ENCODE results near the gene OR2L5. TPM values are rescaled to one million over a fixed set of nuclear protein-coding genes. Genes with fewer than 3 reads are reported as not detected.

Gene OR2L5
- total and polyA plus RNA-seq, 2 of the 4 experiments (the other 2 are of a cell fraction) = not detected

- no peaks in the 10 kb centered on the region for H3K4me1 ChIP-seq (ENCODE audit: control insufficient read depth, insufficient read depth, low read length)
- no peak within 1 kb of the TSS for H4K8ac ChIP-seq (ENCODE audit: low read depth in 2 of 2, low read length in 2 of 2)
- H4K91ac ChIP-seq (ENCODE audit: insufficient read depth, low read depth, low read length) = no peak within 1 kb of the TSS
- TF ChIP-seq CTCF (conservative IDR thresholded peaks at IDR 0.05; ENCODE audit: low read depth, low read length) (no peak), RCOR1 (IDR thresholded peaks at IDR 0.05; ENCODE audit: insufficient replicate concordance, low read length) (no peak), SMC3 (IDR thresholded peaks at IDR 0.05; ENCODE audit: low read depth, low read length) (no peak), MAZ (IDR thresholded peaks at IDR 0.05; ENCODE audit: borderline replicate concordance, low read depth, low read length) (no peak), FOS (IDR thresholded peaks at IDR 0.05; ENCODE audit: low read depth, low read length) (no peak), RAD21 (IDR thresholded peaks at IDR 0.05; ENCODE audit: low read length) (no peak)
- no peak within 1 kb of the TSS for H2BK120ac ChIP-seq (ENCODE audit: low read depth, low read length)
- H3K9me1 ChIP-seq (ENCODE audit: insufficient read depth, low read length) = no peaks in the 10 kb centered on the region
- H2AK9ac ChIP-seq (replicated peaks; ENCODE audit: low read depth, low read length, poor library complexity) = no peak within 1 kb of the TSS
- no peaks in the 10 kb centered on the region for H3K79me1 ChIP-seq (ENCODE audit: low read depth in 1 of 2, low read length in 2 of 2)
- no peak within 1 kb of the TSS for H3K18ac ChIP-seq (ENCODE audit: low read depth, low read length)
- H3K4me3 ChIP-seq (ENCODE audit: insufficient read depth, low read depth, low read length) = no peak within 1 kb of the TSS
- H3K27ac ChIP-seq (ENCODE audit: insufficient read depth, low read length) = no peak within 1 kb of the TSS
- H3K14ac ChIP-seq (replicated peaks; ENCODE audit: low read depth, low read length) = no peak within 1 kb of the TSS
- no peak within 1 kb of the TSS for H3K23ac ChIP-seq (ENCODE audit: low read depth, low read length)
- CTCF ChIA-PET = no interaction called here
- in situ Hi-C loops (cut with MboI; ENCODE audit: low sequenced_read_pairs) = no loop called here
- H2BK15ac ChIP-seq (ENCODE audit: low read depth, low read length) = no peak within 1 kb of the TSS
- intact Hi-C loops (cut with micrococcal nuclease) = no loop called here
- POLR2A ChIA-PET (ENCODE audit: unreplicated experiment) = no interaction called here
- no peak within 1 kb of the TSS for H2AK5ac ChIP-seq (ENCODE audit: low read depth, low read length)
- no peak within 1 kb of the TSS for H3K4me2 ChIP-seq (ENCODE audit: low read depth, low read length)
- no CpG with 5 or more reads among the region's 2 CpGs for WGBS, 2 experiments (ENCODE audit: extremely low coverage in 2 of 2, insufficient read length in 1 of 2)
- H2BK20ac ChIP-seq (ENCODE audit: low read depth, low read length) = no peak within 1 kb of the TSS
- no peak within 1 kb of the TSS for H3K4ac ChIP-seq (ENCODE audit: low read depth, low read length)
- dilution Hi-C loops (cut with HindIII; ENCODE audit: low sequenced_read_pairs, unreplicated experiment) = no loop called here
- no peak within 1 kb of the TSS for H2AFZ ChIP-seq (replicated peaks; ENCODE audit: low read length, poor library complexity)
- H3K9ac ChIP-seq (ENCODE audit: low read depth, low read length) = no peak within 1 kb of the TSS
- ATAC-seq (ENCODE audit: low read depth) (no peak), DNase-seq (no peak)
- H3K27me3 ChIP-seq (ENCODE audit: control insufficient read depth, insufficient read depth, low read length) = no peaks in the 10 kb centered on the region
- H2BK5ac ChIP-seq (ENCODE audit: low read depth, low read length, poor library complexity, severe bottlenecking) = no peak within 1 kb of the TSS
- H4K20me1 ChIP-seq (ENCODE audit: insufficient read depth, low read length) = no peaks in the 10 kb centered on the region
- no peak within 1 kb of the TSS for H3K56ac ChIP-seq (ENCODE audit: extremely low read depth, insufficient read depth, low read length)
- peaks cover 7% of the 10 kb centered on the region for H3K9me3 ChIP-seq (ENCODE audit: control insufficient read depth, insufficient read depth, low read length)
- no peaks in the 10 kb centered on the region for H3K36me3 ChIP-seq (ENCODE audit: control insufficient read depth, insufficient read depth, low read length)
- no peak within 1 kb of the TSS for H4K5ac ChIP-seq (ENCODE audit: low read depth, low read length)
- BruUV-seq (replicated peaks) = no TSS peak
Observed at GRCh38 chr1:248046536-248046935, 33.1 kb downstream of the OR2L5 start, which contains the start of gene OR2L3. TSS of gene OR2L3 (plus strand) at chr1:248046836. CDS start at chr1:248060682, 13,846 bp downstream.
